GM19452 (cell line): ENCODE results near the gene DNMT3B.

ENCODE experiments used
- ATAC-seq: cut with Tn5 transposase; IDR thresholded peaks from one replicate; pipeline ENCODE4 v1.9.1; 2021; ENCODE audit not compliant: unreplicated experiment

The DNMT3B gene

DNA sequence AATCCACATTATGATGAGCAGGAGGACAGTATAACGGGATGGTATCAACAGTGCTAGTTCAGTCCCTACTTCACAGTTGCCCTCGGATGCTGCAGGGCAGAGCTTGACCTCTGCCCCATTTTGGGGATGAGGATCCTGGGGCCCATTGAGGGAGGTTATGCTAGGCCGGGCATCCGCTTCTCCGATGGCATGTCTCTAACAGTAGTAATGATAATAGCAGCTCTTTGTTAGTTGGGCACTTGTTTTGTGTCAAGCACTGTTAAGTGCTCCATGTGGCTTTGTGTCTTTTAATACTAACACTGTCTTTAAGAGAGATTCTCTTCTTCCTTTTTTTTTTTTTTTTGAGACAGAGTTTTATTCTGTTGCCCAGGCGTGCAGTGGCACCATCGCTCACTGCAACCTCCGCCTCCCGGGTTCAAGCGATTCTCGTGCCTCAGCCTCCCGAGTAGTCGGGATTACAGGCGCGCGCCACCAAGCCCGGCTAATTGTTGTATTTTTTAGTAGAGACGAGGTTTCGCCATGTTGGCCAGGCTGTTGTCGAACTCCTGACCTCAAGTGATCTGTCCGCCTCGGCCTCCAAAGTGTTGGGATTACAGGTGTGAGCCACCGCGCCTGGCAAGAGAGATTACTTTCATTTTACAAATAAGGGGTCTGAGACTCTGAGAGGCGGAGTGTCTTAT is 58.7 kb downstream of the DNMT3B start:
- no peak for ATAC-seq

DNA sequence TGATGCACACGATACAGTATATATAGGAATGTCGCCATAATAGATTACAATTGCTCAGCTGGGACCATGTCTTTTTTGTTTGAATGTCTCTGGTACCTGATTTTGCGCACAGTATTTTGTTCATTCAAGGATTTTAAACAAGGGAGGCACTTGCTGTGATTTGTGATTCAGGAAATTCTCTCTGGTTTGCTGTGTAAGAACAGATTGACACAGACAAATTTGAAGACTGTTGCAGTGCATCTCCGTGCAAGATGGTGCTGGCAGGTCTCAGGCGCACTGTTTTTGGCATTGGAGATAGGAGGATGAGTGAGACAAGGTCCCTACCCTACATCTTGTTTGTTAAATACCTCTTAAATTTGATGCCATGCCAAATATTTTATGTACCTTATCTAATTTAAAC is 60.0 kb downstream of the DNMT3B start:
- ATAC-seq: no peak

DNA sequence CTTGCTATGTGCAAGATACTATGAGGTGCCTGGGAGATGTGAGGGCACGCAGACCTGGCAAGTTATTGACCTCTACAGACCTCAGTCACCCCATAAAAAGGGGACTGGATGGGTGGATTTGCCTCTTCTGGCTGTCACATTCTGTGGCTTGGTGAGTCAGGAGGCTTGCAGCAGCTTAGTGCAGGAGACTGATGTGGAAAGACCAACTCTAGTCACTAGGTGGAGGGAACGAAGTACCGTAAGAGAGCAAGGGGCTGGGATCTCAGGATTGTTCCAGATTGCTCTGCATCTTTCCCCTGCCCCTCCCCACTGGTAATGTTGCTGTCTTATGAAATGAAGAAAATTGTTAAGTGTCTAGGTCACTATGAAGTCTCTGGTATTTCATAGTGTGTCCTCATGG is 60.9 kb downstream of the DNMT3B start:
- no peak for ATAC-seq

DNA sequence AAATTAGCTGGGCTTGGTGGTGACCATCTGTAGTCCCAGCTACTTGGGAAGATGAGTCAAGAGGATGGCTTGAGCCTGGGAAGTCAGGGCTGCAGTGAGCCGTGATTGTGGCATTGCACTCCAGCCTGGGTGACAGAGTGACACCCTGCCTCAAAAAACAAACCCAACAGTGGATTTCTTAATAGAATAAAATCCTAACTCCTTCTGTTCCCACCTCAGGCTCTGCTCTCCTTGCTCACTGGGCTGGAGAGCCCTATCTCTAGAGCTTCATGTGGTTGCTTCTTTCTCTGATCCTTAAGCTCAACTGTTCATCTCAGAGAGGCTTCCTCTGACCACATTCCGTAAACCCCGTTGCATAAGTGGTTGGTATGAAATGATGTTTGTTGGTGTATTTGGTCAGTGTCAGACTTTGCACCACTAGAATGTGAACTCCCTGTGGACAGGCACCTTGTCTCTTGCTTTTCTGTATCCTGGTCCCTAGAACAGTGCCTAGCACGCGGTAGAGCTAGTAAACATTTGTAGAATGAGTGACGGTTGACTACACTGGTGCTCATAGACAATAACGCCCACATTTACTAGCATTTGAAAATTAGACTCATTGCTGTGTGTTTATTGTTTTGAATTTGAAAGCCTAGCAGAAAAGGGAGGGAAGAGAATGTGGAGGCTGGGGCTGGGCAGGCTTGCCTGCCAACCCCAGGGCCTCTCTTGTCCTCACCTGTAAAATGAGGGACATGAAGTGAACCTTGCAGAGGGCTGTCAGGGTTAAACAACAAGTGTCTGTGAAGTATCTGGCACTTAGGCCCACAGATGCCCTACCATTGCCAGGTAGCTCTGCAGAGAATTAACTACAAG is 61.8 kb downstream of the DNMT3B start:
- no peak for ATAC-seq

DNA sequence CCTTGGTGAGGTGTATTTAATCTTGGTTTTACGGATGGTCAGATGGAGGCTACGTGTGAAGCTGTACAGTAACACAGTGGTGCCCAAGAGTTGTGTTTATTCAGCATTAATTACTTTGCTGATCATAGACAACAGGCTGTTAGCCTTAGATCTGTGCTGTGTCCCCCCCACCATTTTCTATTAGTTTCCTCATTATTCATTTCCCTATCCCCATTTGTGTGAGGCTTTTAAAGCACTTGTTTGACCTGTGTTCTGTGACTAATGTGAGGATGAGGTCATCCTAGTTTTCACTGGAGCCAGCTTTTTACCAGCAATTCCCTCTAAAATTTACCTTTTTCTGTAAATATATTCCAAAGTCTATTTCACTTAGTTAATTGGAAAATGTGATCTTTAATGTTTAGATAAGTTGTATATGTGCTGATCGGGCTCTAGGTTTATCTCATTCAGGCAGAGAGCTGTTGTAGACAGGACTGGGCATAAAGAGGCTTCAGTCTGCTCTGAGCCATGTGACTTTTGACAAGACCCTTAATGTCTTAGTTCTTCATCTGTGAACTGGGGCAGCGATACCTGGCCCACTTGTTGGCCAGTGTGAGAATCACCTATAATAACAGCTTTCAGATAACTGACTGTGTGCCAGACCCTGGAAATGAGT is 66.0 kb downstream of the DNMT3B start:
- ATAC-seq: no peak

DNA sequence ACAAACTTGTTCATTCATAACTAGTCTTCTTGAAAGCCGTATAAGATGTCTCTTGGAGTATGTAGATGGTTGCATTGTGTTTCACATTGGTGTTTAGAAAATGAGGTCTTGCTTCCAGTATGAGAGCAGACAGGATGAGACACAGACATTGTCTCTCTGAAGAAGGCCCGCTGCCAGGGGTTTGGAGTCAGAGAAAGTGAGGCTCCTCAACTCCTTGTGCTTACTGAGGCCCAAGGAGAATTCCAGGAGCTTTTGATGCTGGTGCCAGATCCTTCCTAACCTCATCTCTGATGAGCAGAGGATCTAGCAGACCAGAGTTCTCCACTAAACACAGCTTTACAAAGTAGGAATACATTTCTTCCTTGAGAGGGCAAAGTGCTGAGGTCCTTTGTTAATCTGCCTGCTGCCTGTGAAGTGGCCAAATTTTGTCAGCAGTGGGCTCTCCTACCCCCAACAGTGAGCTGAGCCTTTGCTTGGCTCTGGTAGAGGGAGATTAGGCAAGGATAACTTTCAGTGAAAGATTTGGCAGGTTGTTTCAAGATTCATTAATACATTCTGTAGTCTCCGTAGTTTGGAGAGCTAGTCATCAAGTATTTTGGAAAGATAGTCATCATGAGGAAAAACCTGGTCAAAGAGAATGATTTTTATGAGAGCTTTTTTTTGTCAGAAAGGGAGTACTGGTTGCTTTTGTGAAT is 67.3 kb downstream of the DNMT3B start:
- ATAC-seq: no peak

DNA sequence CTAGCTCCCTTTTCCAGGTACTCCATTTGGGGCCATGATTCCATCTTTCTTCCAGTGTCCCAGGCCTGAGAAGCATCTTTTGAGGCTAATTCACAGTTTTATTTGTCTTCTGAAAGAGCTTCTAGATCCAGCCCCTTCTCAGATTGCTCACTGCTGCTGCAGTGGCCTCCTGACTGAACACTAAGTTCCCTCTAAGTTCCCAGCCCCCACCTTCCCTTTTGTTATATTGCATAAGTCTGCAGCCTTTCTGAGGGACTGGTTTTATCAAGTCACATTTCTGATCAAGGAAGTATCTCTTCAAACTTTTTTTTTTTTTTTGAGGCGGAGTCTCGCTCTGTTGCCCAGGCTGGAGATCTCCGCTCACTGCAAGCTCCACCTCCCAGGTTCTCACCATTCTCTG is 68.3 kb downstream of the DNMT3B start:
- ATAC-seq: no peak

DNA sequence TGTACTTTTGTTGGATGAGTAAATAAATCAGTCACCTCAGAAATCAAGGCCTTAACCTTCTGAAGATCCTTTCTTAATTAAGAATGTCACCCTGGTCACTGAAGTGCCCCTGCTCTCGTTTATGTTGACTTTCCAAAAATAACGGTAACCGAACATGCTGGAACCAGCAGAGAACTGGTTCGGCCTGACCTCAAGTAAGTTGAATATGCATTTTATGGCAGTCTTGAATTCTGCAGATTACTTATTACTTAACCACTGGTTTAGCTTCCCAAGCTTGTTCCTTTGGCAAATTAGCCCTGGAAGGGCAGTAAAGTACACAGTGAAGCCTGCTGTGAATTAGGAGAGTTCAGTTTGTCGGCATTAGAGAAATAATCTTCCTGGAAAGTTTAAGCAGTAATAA is 69.8 kb downstream of the DNMT3B start:
- no peak for ATAC-seq

DNA sequence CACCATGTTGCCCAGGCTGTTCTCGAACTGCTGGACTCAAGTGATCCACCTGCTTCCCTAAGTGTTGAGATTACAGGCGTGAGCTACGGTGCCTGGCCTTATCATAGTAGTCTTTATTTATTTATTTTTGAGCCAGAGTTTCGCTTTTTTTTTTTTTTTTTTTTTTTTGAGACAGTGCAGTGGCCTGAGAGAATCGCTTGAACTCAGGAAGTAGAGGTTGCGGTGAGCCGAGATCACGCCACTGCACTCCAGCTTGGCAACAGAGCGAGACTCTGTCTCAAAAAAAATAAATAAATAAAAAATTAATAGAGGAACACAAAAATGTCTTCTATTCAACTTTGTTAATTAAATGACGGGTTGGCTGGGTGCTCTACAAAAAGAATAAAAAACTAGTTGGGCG is 70.5 kb downstream of the DNMT3B start:
- ATAC-seq: no peak

DNA sequence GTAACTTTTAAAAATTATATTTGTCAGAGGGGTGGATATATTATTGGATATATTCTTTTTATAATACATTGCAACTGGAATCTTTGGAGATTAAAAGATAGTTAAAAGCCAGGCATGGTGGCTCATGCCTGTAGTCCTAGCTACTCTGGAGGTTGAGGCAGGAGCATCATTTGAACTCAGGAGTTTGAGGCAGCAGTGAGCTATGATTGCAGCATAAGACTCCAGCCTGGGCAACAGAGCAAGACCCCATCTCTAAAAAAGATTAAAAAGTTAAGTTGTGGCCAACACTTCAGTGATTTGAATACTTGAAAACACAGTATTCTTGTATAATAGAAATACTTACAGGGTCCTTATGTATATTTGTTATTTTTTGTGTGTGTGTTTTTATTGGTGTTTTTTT is 72.8 kb downstream of the DNMT3B start:
- ATAC-seq: no peak

DNA sequence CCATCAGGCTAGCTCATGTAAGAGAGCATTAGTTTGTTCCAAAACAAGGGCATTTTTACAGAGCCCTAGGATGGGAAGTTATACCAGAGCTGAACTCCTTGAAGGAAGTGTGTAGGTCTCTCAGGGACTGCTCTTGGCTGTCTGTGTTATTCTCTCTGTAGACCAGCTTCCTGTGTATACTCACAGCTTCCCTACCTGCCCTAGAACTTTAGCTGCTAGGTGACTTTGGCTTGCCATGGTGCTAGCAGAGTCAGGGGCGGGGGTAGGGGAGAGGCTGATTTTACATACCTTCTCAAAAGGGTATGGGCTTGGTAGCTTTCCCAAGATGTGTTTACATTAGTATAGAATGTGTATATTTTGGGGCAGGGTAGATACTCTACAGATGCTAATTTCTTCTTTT is 75.0 kb downstream of the DNMT3B start:
- no peak for ATAC-seq

DNA sequence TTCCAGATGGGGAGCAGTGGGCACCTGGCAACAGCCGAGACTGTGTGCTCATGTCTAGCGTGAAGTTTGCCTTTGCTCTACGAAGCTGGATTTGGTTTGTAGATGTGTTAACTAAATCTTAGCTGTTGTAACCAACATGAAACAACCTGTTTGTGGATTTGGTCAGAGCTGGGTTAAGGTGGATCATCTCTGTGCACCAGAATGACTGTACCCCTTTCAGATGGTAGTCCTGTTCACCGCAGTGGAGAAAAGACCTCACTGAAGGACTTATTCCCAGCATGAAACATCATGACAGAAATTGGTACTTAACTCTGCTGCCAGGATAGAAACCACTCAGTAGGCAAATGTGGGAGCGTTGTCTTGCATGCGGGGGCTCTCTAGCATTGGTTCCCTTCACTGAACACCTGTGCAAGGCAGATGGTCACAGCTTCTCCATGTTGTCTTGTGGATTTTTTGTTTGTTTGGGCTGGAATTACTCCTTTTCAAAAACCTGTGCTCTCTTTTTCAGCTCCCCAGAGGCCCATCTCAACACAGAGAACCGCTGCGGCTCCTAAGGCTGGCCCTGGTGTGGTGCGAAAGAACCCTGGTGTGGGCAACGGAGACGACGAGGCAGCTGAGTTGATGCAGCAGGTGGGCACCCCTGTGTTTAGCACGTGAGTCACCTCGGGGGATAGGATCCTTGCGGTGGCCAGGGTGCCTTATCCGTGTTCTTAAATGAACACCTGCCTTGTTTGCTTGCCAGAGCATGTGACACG is 77.2 kb downstream of the DNMT3B start:
- ATAC-seq: no peak

DNA sequence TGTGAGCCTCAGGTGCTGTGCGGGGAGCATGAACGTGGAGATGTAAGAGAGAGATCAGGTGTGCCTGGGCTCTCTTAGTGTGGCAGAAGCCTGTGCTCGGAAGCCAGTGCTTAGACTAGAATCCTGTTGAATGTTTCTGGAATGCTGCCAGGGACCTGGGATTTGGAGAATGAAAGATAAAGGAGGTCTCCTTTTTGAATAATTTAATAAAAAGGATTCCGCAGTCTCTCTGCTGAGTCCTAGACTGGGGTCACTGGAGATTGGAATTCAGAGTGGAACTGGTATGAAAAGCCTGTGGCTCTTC is 77.7 kb downstream of the DNMT3B start:
- no peak for ATAC-seq

DNA sequence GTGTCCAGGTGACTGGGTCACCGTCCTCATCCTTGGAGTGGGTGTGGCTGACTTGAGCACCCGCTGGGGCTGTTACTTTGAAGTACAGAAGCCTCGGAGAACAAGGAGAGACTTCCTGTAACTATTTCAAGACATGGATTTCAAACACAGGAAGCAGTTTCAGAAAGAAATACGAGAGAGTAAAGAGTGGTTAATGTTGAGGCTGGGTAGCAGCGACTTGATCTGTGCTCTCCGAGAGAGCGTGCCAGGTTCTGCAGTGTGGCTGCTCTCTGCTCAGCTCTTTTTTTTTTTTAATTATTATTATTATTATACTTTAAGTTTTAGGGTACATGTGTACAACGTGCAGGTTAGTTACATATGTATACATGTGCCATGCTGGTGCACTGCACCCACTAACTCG is 79.0 kb downstream of the DNMT3B start:
- no peak for ATAC-seq

DNA sequence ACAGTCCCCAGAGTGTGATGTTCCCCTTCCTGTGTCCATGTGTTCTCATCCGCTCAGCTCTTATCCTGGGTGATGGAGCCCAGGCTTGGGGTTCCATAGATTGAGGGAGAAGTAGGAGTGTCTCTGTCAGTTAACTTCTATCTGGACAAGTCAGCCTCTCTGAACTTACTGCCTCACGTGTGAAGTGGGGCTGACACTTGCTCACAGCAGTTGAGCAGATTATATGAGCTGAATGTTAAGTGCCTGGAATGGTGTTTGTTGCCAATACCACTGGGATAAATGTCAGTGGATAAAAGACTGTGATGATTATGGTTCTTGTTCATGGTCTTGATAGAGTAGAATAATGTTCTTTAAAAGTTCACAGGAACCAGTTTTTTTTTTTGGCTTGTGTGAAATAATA is 79.4 kb downstream of the DNMT3B start:
- ATAC-seq: no peak

DNA sequence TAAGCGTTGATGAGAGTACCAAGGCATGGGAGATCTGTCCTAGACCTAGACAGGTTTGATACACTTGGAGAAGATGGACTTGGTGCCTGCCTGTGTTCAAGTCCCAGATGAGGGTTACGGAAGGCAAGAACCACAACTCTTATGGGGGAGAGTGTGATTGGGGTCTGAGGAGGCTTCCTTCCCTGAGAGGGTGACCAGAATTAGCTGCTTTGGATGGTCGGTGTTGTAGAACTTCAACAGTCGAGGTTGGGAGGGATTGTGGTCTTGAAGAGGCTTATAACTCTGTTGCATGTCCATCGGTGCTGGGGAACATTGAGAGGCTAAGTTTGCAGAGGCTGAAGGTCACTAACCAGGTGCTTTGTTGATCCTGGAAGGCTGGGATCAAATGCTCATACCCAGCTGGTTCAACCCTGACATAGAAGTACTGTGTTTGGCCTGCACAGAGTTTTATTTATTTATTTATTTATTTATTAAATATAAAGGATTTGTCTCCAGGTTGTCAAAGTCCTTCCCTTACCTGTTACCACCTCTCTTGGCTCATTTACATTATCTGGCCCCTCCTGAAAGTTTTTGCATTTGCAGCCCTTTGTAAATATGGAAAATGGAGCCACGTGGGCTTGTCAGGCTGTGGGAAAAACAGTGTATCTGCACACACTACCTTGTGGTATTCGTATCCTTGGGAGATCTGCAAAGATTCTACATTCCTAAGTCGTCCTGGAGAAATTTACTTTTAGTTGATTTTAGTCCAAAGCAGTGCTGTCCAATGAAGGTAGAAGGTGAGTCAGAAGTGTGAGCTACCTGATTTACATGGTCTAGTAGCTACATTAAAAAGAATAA is 80.7 kb downstream of the DNMT3B start:
- no peak for ATAC-seq

DNA sequence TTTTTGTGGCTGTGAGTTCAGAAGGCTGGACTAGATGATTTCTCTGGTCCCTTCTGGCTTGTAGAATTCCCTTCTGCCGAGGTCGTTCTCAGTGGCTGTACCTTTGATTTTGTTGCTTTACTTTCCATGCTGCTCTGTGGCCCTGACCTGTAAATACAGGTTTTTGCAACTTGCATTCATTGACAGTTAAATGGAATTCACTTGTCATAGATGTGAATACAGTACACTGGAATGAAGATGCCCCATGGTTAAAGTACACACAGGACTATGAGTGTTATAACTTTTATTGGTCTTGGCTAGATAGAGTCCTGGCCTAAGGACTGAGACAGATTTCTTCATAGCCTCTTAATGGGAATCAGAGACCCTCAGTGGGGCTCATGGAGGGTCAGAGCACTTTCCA is 83.6 kb downstream of the DNMT3B start:
- no peak for ATAC-seq

DNA sequence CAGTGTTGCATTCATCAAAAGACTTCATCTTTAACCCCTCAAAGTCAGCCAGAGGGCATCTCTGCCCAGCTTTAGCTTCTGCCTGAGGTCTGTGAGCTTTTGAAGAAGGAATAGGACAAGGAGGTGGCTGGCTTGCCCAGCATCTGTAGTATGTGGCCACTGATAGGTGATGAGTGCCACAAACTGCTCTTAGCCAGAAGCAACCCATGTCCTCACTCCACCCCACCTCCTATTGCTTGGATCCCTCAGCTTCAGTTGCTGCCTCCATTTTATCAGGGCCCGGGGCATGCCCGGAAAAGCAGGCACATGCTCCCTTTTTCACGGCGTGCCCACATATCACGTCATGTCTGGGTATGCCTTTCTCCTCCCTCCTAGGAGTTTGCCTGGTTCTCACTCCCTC is 84.7 kb downstream of the DNMT3B start:
- no peak for ATAC-seq

DNA sequence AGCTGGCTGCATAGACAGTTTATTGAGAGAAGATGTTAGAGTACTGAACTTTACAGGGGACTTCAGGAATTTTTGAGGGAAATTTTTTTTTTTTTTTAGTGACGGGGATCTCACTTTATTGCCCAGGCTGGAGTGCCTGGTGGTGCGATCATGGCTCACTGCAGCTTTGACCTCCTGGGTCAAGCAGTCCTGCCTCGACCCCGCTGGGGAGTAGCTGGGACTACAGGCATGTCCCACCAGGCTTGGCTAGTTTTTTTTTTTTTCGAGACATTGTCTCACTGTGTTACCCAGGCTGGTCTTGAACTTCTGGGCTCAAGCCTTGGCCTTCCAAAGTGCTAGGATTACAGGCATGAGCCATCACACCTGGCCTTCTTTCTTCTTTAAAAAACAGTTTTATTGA is 85.8 kb downstream of the DNMT3B start:
- ATAC-seq: no peak

DNA sequence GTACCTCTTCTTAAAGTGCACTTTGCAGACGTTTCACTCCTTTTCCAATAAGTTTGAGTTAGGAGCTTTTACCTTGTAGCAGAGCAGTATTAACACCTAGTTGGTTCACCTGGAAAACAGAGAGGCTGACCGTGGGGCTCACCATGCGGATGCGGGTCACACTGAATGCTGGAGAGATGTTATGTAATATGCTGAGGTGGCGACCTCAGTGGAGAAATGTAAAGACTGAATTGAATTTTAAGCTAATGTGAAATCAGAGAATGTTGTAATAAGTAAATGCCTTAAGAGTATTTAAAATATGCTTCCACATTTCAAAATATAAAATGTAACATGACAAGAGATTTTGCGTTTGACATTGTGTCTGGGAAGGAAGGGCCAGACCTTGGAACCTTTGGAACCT is 86.7 kb downstream of the DNMT3B start:
- no peak for ATAC-seq
